ENCODE data around the gene RXFP1. TPM values are rescaled to one million over a fixed set of nuclear protein-coding genes. Genes with fewer than 3 reads are reported as not detected.

Gene RXFP1
- polyA plus RNA-seq, 1 donor from 2014 or later: 0.12 TPM

- no peaks in the 10 kb centered on the region for H3K9me2 ChIP-seq (ENCODE audit: insufficient read depth, low read length)
- no peak for TF ChIP-seq TAF1 (IDR thresholded peaks at IDR 0.05; ENCODE audit: low read depth)
- TF ChIP-seq MXI1 (conservative IDR thresholded peaks at IDR 0.05; ENCODE audit: poor library complexity, severe bottlenecking): no peak
- TF ChIP-seq RAD21 (conservative IDR thresholded peaks at IDR 0.05): no peak
- no peak for TF ChIP-seq EP300 (conservative IDR thresholded peaks at IDR 0.05; ENCODE audit: poor library complexity, severe bottlenecking)
- TF ChIP-seq REST (IDR thresholded peaks at IDR 0.05; ENCODE audit: borderline replicate concordance): no peak
- TF ChIP-seq EZH2 (IDR thresholded peaks at IDR 0.05; ENCODE audit: borderline replicate concordance, insufficient read depth, low read length, poor library complexity, severe bottlenecking): no peak
- no peak for TF ChIP-seq SMC3 (conservative IDR thresholded peaks at IDR 0.05; ENCODE audit: poor library complexity)
- TF ChIP-seq POLR2AphosphoS5 (IDR thresholded peaks at IDR 0.05): no peak
- no peak for TF ChIP-seq CTCF (IDR thresholded peaks at IDR 0.05; ENCODE audit: poor library complexity, severe bottlenecking)
- H2AFZ ChIP-seq (ENCODE audit: low read depth, low read length): no peak overlapping the region
- H3K9ac ChIP-seq (ENCODE audit: low read length): no peak overlapping the region
- H3F3A ChIP-seq (ENCODE audit: insufficient read depth, low read length, poor library complexity, severe bottlenecking): no peaks in the 10 kb centered on the region
- H3K79me2 ChIP-seq (replicated peaks; ENCODE audit: insufficient read depth, low read length): no peaks in the 10 kb centered on the region
- H3K27me3 ChIP-seq (ENCODE audit: insufficient read depth, low read depth, low read length): no peaks in the 10 kb centered on the region
- H3K27ac ChIP-seq (ENCODE audit: low read length): no peak overlapping the region
- H4K20me1 ChIP-seq (ENCODE audit: insufficient read depth): no peaks in the 10 kb centered on the region
- H3K4me3 ChIP-seq (ENCODE audit: low read length): no peak overlapping the region
- no peaks in the 10 kb centered on the region for H3K36me3 ChIP-seq (ENCODE audit: insufficient read depth, low read length)
- H3K4me2 ChIP-seq (ENCODE audit: low read length): no peak overlapping the region
- no peaks in the 10 kb centered on the region for H3K9me3 ChIP-seq (ENCODE audit: low read length)
Measured at GRCh38 chr4:158578476-158578875, 56.8 kb downstream of the RXFP1 start.

GRCh38 chr4:158580064-158580463 is 58.4 kb downstream of the RXFP1 start:
- Histone ChIP-seq H4K20me1 (ENCODE audit: insufficient read depth) (no peaks in the 10 kb centered on the region), H3K36me3 (ENCODE audit: insufficient read depth, low read length) (no peaks in the 10 kb centered on the region), H3K27ac (ENCODE audit: low read length) (no peak overlapping the region), H2AFZ (ENCODE audit: low read depth, low read length) (no peak overlapping the region), H3K9ac (ENCODE audit: low read length) (no peak overlapping the region), H3K79me2 (replicated peaks; ENCODE audit: insufficient read depth, low read length) (no peaks in the 10 kb centered on the region), H3K27me3 (ENCODE audit: insufficient read depth, low read depth, low read length) (no peaks in the 10 kb centered on the region), H3F3A (ENCODE audit: insufficient read depth, low read length, poor library complexity, severe bottlenecking) (no peaks in the 10 kb centered on the region), H3K9me3 (ENCODE audit: low read length) (no peaks in the 10 kb centered on the region), H3K4me2 (ENCODE audit: low read length) (no peak overlapping the region), H3K9me2 (ENCODE audit: insufficient read depth, low read length) (no peaks in the 10 kb centered on the region), H3K4me3 (ENCODE audit: low read length) (no peak overlapping the region)
- TF ChIP-seq EZH2 (IDR thresholded peaks at IDR 0.05; ENCODE audit: borderline replicate concordance, insufficient read depth, low read length, poor library complexity, severe bottlenecking) (no peak), SMC3 (conservative IDR thresholded peaks at IDR 0.05; ENCODE audit: poor library complexity) (no peak), POLR2AphosphoS5 (IDR thresholded peaks at IDR 0.05) (no peak), REST (IDR thresholded peaks at IDR 0.05; ENCODE audit: borderline replicate concordance) (no peak), TAF1 (IDR thresholded peaks at IDR 0.05; ENCODE audit: low read depth) (no peak), EP300 (conservative IDR thresholded peaks at IDR 0.05; ENCODE audit: poor library complexity, severe bottlenecking) (no peak), MXI1 (conservative IDR thresholded peaks at IDR 0.05; ENCODE audit: poor library complexity, severe bottlenecking) (no peak), RAD21 (conservative IDR thresholded peaks at IDR 0.05) (no peak), CTCF (IDR thresholded peaks at IDR 0.05; ENCODE audit: poor library complexity, severe bottlenecking) (no peak)

Data from neural cell (in vitro differentiated cells).